ENCODE results near the gene LIPE. TPM values are rescaled to one million over a fixed set of nuclear protein-coding genes. Genes with fewer than 3 reads are reported as not detected.
"Not testable (repeated sequence)": the region's sequence is repeated elsewhere in the genome, so short reads cannot be mapped to it uniquely, and the experiment has no call there.

LIPE gene
- polyA plus RNA-seq (ENCODE audit: insufficient read length in 4 of 4), result 10 to 100 TPM in 3 of 4 donors, 1 to 10 TPM in 1; 9.7 to 13.9 (median 10.6) TPM

GRCh38 chr19:42427313-42427712, at the start of gene LIPE:
Gene LIPE (minus strand): TSS chr19:42427388. CDS start chr19:42427149, 239 bp downstream.
- DNase-seq (ENCODE audit: low read depth in 4 of 4, low spot score in 3 of 4), result peak in 3 of 4 donors; percentile 34 to 49 (median 46)

GRCh38 chr19:42475366-42475765, 48.2 kb upstream of the LIPE start:
- DNase-seq (ENCODE audit: low read depth in 4 of 4, low spot score in 3 of 4), result no peak

- no peak for DNase-seq (ENCODE audit: low read depth in 4 of 4, low spot score in 3 of 4)
Observed at GRCh38 chr19:42474743-42475142, 47.6 kb upstream of the LIPE start.

GRCh38 chr19:42473686-42474085, 46.5 kb upstream of the LIPE start:
- DNase-seq (ENCODE audit: low read depth in 4 of 4, low spot score in 3 of 4), result no peak

GRCh38 chr19:42472402-42473147, 45.4 kb upstream of the LIPE start:
- DNase-seq (ENCODE audit: low read depth in 4 of 4, low spot score in 3 of 4), result no peak

- DNase-seq (ENCODE audit: low read depth in 4 of 4, low spot score in 3 of 4), result no peak
Observed at GRCh38 chr19:42471554-42472249, 44.5 kb upstream of the LIPE start.

GRCh38 chr19:42469311-42470235, 42.4 kb upstream of the LIPE start:
- DNase-seq (ENCODE audit: low read depth in 4 of 4, low spot score in 3 of 4), result no peak

GRCh38 chr19:42468273-42468796, 41.1 kb upstream of the LIPE start:
- DNase-seq (ENCODE audit: low read depth in 4 of 4, low spot score in 3 of 4), result no peak

GRCh38 chr19:42467183-42467760, 40.1 kb upstream of the LIPE start:
- no peak for DNase-seq (ENCODE audit: low read depth in 4 of 4, low spot score in 3 of 4)

- no peak for DNase-seq (ENCODE audit: low read depth in 4 of 4, low spot score in 3 of 4)
Observed at GRCh38 chr19:42466521-42467182, 39.5 kb upstream of the LIPE start.

GRCh38 chr19:42465827-42466280, 38.7 kb upstream of the LIPE start:
- DNase-seq (ENCODE audit: low read depth in 4 of 4, low spot score in 3 of 4), result no peak

GRCh38 chr19:42461700-42462324, 34.6 kb upstream of the LIPE start:
- no peak for DNase-seq (ENCODE audit: low read depth in 4 of 4, low spot score in 3 of 4)

GRCh38 chr19:42461231-42461630, 34.0 kb upstream of the LIPE start:
- not testable (repeated sequence) for DNase-seq (ENCODE audit: low read depth in 4 of 4, low spot score in 3 of 4)

GRCh38 chr19:42459926-42460325, 32.7 kb upstream of the LIPE start:
- DNase-seq (ENCODE audit: low read depth in 4 of 4, low spot score in 3 of 4), result no peak

GRCh38 chr19:42455621-42456081, 28.5 kb upstream of the LIPE start:
- no peak for DNase-seq (ENCODE audit: low read depth in 4 of 4, low spot score in 3 of 4)

GRCh38 chr19:42455086-42455485, 27.9 kb upstream of the LIPE start:
- DNase-seq (ENCODE audit: low read depth in 4 of 4, low spot score in 3 of 4), result no peak

GRCh38 chr19:42452590-42452989, 25.4 kb upstream of the LIPE start:
- no peak for DNase-seq (ENCODE audit: low read depth in 4 of 4, low spot score in 3 of 4)

- DNase-seq (ENCODE audit: low read depth in 4 of 4, low spot score in 3 of 4), result peak; percentile 69 to 77 (median 70)
Observed at GRCh38 chr19:42450314-42450934, 23.2 kb upstream of the LIPE start.

- DNase-seq (ENCODE audit: low read depth in 4 of 4, low spot score in 3 of 4), result not testable (repeated sequence)
Observed at GRCh38 chr19:42448306-42448705, 21.1 kb upstream of the LIPE start.

All from right renal pelvis (tissue), 4 donors.